HG03135 (cell line): ENCODE results near the gene CYTH1.

ENCODE experiments used
- ATAC-seq: cut with Tn5 transposase; IDR thresholded peaks from one replicate; pipeline ENCODE4 v1.9.1; 2021; ENCODE audit warnings: mild to moderate bottlenecking, moderate library complexity; ENCODE audit not compliant: unreplicated experiment

The CYTH1 gene

GRCh38 chr17:78781893-78782304 lies at the start of gene CYTH1:
TSS of gene CYTH1 (minus strand) at chr17:78782273. CDS start at chr17:78782223, 50 bp downstream.
- ATAC-seq, result peak; percentile 9

GRCh38 chr17:78829477-78829876 lies 47.4 kb upstream of the CYTH1 start:
- ATAC-seq, result no peak

- ATAC-seq, result no peak
Observed at GRCh38 chr17:78828470-78829185, 46.6 kb upstream of the CYTH1 start.

GRCh38 chr17:78826836-78827509 lies 44.9 kb upstream of the CYTH1 start:
- ATAC-seq, result no peak

GRCh38 chr17:78826421-78826820 lies 44.3 kb upstream of the CYTH1 start:
- no peak for ATAC-seq

GRCh38 chr17:78825696-78826095 lies 43.6 kb upstream of the CYTH1 start:
- ATAC-seq, result no peak

- no peak for ATAC-seq
Observed at GRCh38 chr17:78824240-78824639, 42.2 kb upstream of the CYTH1 start.

GRCh38 chr17:78823282-78824046 lies 41.4 kb upstream of the CYTH1 start:
- ATAC-seq, result no peak

GRCh38 chr17:78822552-78822951 lies 40.5 kb upstream of the CYTH1 start:
- no peak for ATAC-seq

GRCh38 chr17:78821961-78822360 lies 39.9 kb upstream of the CYTH1 start:
- ATAC-seq, result no peak

GRCh38 chr17:78820841-78821240 lies 38.8 kb upstream of the CYTH1 start:
- ATAC-seq, result no peak

GRCh38 chr17:78819806-78820792 lies 38.0 kb upstream of the CYTH1 start:
- no peak for ATAC-seq

GRCh38 chr17:78819402-78819801 lies 37.3 kb upstream of the CYTH1 start:
- ATAC-seq, result no peak

GRCh38 chr17:78818932-78819331 lies 36.9 kb upstream of the CYTH1 start:
- ATAC-seq, result no peak

GRCh38 chr17:78818152-78818846 lies 36.2 kb upstream of the CYTH1 start:
- ATAC-seq, result no peak

- no peak for ATAC-seq
Observed at GRCh38 chr17:78817123-78817522, 35.0 kb upstream of the CYTH1 start.

GRCh38 chr17:78815696-78816095 lies 33.6 kb upstream of the CYTH1 start:
- no peak for ATAC-seq

GRCh38 chr17:78812855-78813254 lies 30.8 kb upstream of the CYTH1 start:
- no peak for ATAC-seq

GRCh38 chr17:78808163-78808562 lies 26.1 kb upstream of the CYTH1 start:
- no peak for ATAC-seq

- no peak for ATAC-seq
Observed at GRCh38 chr17:78806451-78806850, 24.4 kb upstream of the CYTH1 start.
